Mucosa of descending colon (tissue), 3 donors: ENCODE data around the gene ELMO3. TPM values are rescaled to one million over a fixed set of nuclear protein-coding genes. Genes with fewer than 3 reads are reported as not detected.

Source experiments
- ATAC-seq: fragments of 200-7000 bp; cut with Tn5 transposase; one replicate; pipeline ENCODE4 v1.9.1; 2020; ENCODE audit warnings: mild to moderate bottlenecking, moderate library complexity
- DNase-seq, 3 donors: peaks; one replicate each; pipeline ENCODE4 v3.0.0-alpha.2; 2020
- H3K36me3 ChIP-seq: fragments of 200-600 bp; one replicate; pipeline ENCODE4 v1.8.0; 2021; ENCODE audit warnings: low read depth, mild to moderate bottlenecking
- H3K4me1 ChIP-seq: fragments of 200-600 bp; one replicate; pipeline ENCODE4 v1.8.0; 2021; ENCODE audit warnings: low read depth, mild to moderate bottlenecking
- H3K4me3 ChIP-seq: fragments of 200-600 bp; one replicate; pipeline ENCODE4 v1.8.0; 2021; ENCODE audit warnings: mild to moderate bottlenecking
- H3K9me3 ChIP-seq: fragments of 200-600 bp; one replicate; pipeline ENCODE4 v1.8.0; 2021; ENCODE audit warnings: mild to moderate bottlenecking
- CTCF ChIP-seq: fragments of 200-600 bp; IDR thresholded peaks from one replicate; pipeline ENCODE4 v1.8.0; 2022; ENCODE audit warnings: antibody characterized with exemption, mild to moderate bottlenecking
- intact Hi-C, 2 donors: fragments of 100-400 bp; cut with DNase I in 1 of 2; cut with micrococcal nuclease in 1 of 2; formaldehyde crosslinking; loops; one replicate each; pipeline versions ENCODE4 v1.11.0 to v1.11.1; 2022; cut with DNase I, micrococcal nuclease
- total RNA-seq, 3 donors: library from RNA; stranded (reverse); fragmentation: NEBNext Ultra II Directional in 2 of 3; extraction: Animal tissue kit (Norgen Biotek cat#: 25700) in 2 of 3; gene quantifications; one replicate each; pipeline versions ENCODE4 v1.2.1 to v1.2.4, GENCODE V29; 2021 to 2023
- donor health status: DM: no; HTN: no; CAD: no; lungs with moderate emphysema.
- donor health status: DM: no; HTN: no; CAD: no.
- donor health status: DM: no; HTN: yes; CAD: no.

ELMO3 gene
- total RNA-seq, 3 donors from 2014 or later: 25.4 to 68.0 (median 42.1) TPM

GRCh38 chr16:67243481-67243880, 44.5 kb downstream of the ELMO3 start:
- ATAC-seq (no peak), DNase-seq (peak in 2 of 3 donors; percentile 44 to 53)
- H3K4me1 ChIP-seq: peaks cover 63% of the 10 kb centered on the region
- H3K4me3 ChIP-seq: no peak overlapping the region
- no peaks in the 10 kb centered on the region for H3K9me3 ChIP-seq
- intact Hi-C loops: no loop called here
- no peaks in the 10 kb centered on the region for H3K36me3 ChIP-seq
- no peak for TF ChIP-seq CTCF

GRCh38 chr16:67244387-67245185, 45.7 kb downstream of the ELMO3 start:
- no peaks in the 10 kb centered on the region for H3K9me3 ChIP-seq
- H3K4me3 ChIP-seq: no peak overlapping the region
- H3K36me3 ChIP-seq: no peaks in the 10 kb centered on the region
- peaks cover 71% of the 10 kb centered on the region for H3K4me1 ChIP-seq
- ATAC-seq (peak; percentile 22), DNase-seq (peak; percentile 65 to 89 (median 67))
- no peak for TF ChIP-seq CTCF
- intact Hi-C loops: loop anchor here in 1 of 2 donors (5.0 kb wide), 1 partner anchor 233 kb away; no protein-coding TSS in a partner anchor

- DNase-seq (peak in 2 of 3 donors; percentile 27 to 42), ATAC-seq (no peak)
- intact Hi-C loops: loop anchor here in 1 of 2 donors (5.0 kb wide), 1 partner anchor 232 kb away; no protein-coding TSS in a partner anchor
- H3K4me3 ChIP-seq: no peak overlapping the region
- H3K4me1 ChIP-seq: peaks cover 70% of the 10 kb centered on the region
- H3K36me3 ChIP-seq: no peaks in the 10 kb centered on the region
- no peak for TF ChIP-seq CTCF
- no peaks in the 10 kb centered on the region for H3K9me3 ChIP-seq
Observed at GRCh38 chr16:67245186-67245585, 46.3 kb downstream of the ELMO3 start.

- ATAC-seq: peak; percentile 0
- H3K4me3 ChIP-seq: no peak overlapping the region
- DNase-seq: peak in 1 of 3 donors; percentile 75
- no peaks in the 10 kb centered on the region for H3K36me3 ChIP-seq
- H3K9me3 ChIP-seq: no peaks in the 10 kb centered on the region
- intact Hi-C loops: loop anchor here in 1 of 2 donors (5.0 kb wide), 1 partner anchor 232 kb away; no protein-coding TSS in a partner anchor
- H3K4me1 ChIP-seq: peaks cover 65% of the 10 kb centered on the region
- TF ChIP-seq CTCF: no peak
Observed at GRCh38 chr16:67245674-67246080, 46.7 kb downstream of the ELMO3 start.

- no peak for TF ChIP-seq CTCF
- ATAC-seq: peak; percentile 42
- Histone ChIP-seq H3K9me3 (no peaks in the 10 kb centered on the region), H3K36me3 (no peaks in the 10 kb centered on the region), H3K4me1 (peaks cover 59% of the 10 kb centered on the region), H3K4me3 (peak overlapping the region; percentile 72)
- intact Hi-C loops: loop anchor here in 1 of 2 donors (5.0 kb wide), 1 partner anchor 231 kb away; no protein-coding TSS in a partner anchor
- peak; percentile 77 to 87 (median 86) for DNase-seq
Observed at GRCh38 chr16:67246081-67246755, 47.3 kb downstream of the ELMO3 start.
